ENCODE measurements around the gene DNAJB6. TPM values are rescaled to one million over a fixed set of nuclear protein-coding genes. Genes with fewer than 3 reads are reported as not detected.

Gene DNAJB6
- total and polyA plus RNA-seq, 2 of the 4 experiments (the other 2 are of a cell fraction), result 93.4 to 165 TPM

DNA sequence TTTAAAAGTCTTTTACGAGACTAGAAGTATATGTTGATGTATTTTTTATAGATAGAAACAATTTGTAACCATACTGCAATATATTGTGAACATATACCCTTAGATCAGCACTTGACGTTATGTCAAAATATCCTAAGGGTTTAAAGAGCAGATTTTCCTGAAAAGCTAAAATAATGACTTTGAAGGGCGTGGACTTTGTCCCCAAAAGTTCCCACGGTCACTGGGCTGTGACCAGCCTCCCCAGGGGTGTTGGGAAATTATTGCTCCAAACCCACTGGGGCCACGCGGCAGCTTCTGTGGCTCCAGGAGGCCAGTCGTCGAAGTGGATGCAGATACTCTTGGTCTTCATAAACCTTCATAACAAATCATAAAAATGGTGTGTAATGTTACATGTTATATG lies 29.9 kb downstream of the DNAJB6 start:
- Histone ChIP-seq H3K9me3 (ENCODE audit: control insufficient read depth, insufficient read depth, low read length) (no peaks in the 10 kb centered on the region), H4K8ac (ENCODE audit: low read depth in 2 of 2, low read length in 2 of 2) (no peak overlapping the region), H2BK120ac (ENCODE audit: low read depth, low read length) (no peak overlapping the region), H3K27ac (ENCODE audit: insufficient read depth, low read length) (no peak overlapping the region), H4K20me1 (ENCODE audit: insufficient read depth, low read length) (peaks cover 88% of the 10 kb centered on the region), H3K56ac (ENCODE audit: extremely low read depth, insufficient read depth, low read length) (no peak overlapping the region), H3K9ac (ENCODE audit: low read depth, low read length) (no peak overlapping the region), H4K5ac (ENCODE audit: low read depth, low read length) (no peak overlapping the region), H2AFZ (replicated peaks; ENCODE audit: low read length, poor library complexity) (no peak overlapping the region), H2AK5ac (ENCODE audit: low read depth, low read length) (no peak overlapping the region), H3K4me2 (ENCODE audit: low read depth, low read length) (no peak overlapping the region), H2BK20ac (ENCODE audit: low read depth, low read length) (no peak overlapping the region), H3K27me3 (ENCODE audit: control insufficient read depth, insufficient read depth, low read length) (no peaks in the 10 kb centered on the region), H3K36me3 (ENCODE audit: control insufficient read depth, insufficient read depth, low read length) (peaks cover 62% of the 10 kb centered on the region), H3K9me1 (ENCODE audit: insufficient read depth, low read length) (peaks cover 18% of the 10 kb centered on the region), H3K14ac (replicated peaks; ENCODE audit: low read depth, low read length) (no peak overlapping the region), H3K4me1 (ENCODE audit: control insufficient read depth, insufficient read depth, low read length) (peaks cover 8% of the 10 kb centered on the region), H3K4me3 (ENCODE audit: insufficient read depth, low read depth, low read length) (no peak overlapping the region), H2AK9ac (replicated peaks; ENCODE audit: low read depth, low read length, poor library complexity) (no peak overlapping the region), H2BK5ac (ENCODE audit: low read depth, low read length, poor library complexity, severe bottlenecking) (no peak overlapping the region), H3K23ac (ENCODE audit: low read depth, low read length) (no peak overlapping the region), H2BK15ac (ENCODE audit: low read depth, low read length) (no peak overlapping the region), H3K79me1 (ENCODE audit: low read depth in 1 of 2, low read length in 2 of 2) (peaks cover 39 to 77% of the 10 kb centered on the region in 2 experiments), H4K91ac (ENCODE audit: insufficient read depth, low read depth, low read length) (no peak overlapping the region), H3K4ac (ENCODE audit: low read depth, low read length) (no peak overlapping the region), H3K18ac (ENCODE audit: low read depth, low read length) (no peak overlapping the region)
- no TSS peak for BruUV-seq (replicated peaks)
- dilution Hi-C loops (cut with HindIII; ENCODE audit: low sequenced_read_pairs, unreplicated experiment) (no loop called here), intact Hi-C loops (cut with micrococcal nuclease) (no loop called here), in situ Hi-C loops (cut with MboI; ENCODE audit: low sequenced_read_pairs) (no loop called here)
- DNase-seq (no peak), ATAC-seq (ENCODE audit: low read depth) (no peak)
- no CpG with 5 or more reads among the region's 8 CpGs for WGBS, 2 experiments (ENCODE audit: extremely low coverage in 2 of 2, insufficient read length in 1 of 2)
- no peak for TF ChIP-seq MAZ (IDR thresholded peaks at IDR 0.05; ENCODE audit: borderline replicate concordance, low read depth, low read length)
- TF ChIP-seq RAD21 (IDR thresholded peaks at IDR 0.05; ENCODE audit: low read length), result no peak
- CTCF ChIA-PET, result no interaction called here
- POLR2A ChIA-PET (ENCODE audit: unreplicated experiment), result no interaction called here

Data from IMR-90 (cell line).